Stimulated activated CD8-positive, alpha-beta memory T cell treated with anti-CD3 and anti-CD28 coated beads, Interleukin-7, amount 100 ng/mL, for 24 hours (primary cell): ENCODE results near the gene CSAD.
"Not testable (repeated sequence)": the region's sequence is repeated elsewhere in the genome, so short reads cannot be mapped to it uniquely, and the experiment has no call there.

Experiments used
- DNase-seq: peaks from one replicate; pipeline ENCODE4 v3.0.0-alpha.2; 2020; ENCODE audit warnings: low read depth

The CSAD gene

DNA sequence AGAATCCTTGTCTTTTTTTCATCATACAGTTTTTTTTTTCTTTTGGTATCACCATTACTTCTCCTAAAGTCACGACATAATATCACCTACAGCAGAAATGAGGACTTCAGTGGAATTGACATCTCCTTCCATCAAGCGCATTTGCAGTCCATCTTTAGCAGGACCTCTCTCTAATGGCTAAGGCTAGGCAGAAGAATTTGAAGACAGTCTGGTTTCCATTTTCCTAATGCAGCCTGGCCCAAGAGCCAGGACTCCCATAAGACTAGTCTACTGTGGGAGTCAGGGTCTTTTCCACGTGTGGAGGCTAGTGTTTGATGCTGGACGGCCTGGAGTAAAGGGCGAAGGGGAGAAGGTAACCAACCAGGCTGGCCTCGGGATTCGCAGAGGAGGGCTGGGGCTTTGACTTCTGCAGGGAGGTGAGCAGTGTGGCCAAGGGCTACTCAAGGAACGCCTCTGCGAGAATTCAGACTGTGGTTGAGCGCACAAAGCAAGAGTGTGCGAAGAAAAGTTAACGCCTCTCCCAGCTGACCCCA is 972 bp downstream of the CSAD start:
- no peak for DNase-seq

DNA sequence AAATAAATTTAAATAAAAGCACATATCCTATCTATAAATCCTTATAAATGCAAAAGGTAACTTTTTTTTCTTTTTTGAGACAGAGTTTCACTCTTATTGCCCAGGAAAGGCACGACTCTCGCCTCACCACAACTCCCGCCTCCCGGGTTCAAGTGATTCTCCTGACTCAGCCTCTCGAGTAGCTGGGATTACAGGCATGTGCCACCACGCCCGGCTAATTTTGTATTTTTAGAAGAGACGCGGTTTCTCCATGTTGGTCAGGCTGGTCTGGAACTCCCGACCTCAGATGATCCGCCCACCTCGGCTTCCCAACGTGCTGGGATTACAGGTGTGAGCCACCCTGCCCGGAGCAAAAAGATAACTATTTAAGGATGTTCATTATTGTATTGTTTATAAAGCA is 1.9 kb downstream of the CSAD start:
- DNase-seq, result not testable (repeated sequence)

DNA sequence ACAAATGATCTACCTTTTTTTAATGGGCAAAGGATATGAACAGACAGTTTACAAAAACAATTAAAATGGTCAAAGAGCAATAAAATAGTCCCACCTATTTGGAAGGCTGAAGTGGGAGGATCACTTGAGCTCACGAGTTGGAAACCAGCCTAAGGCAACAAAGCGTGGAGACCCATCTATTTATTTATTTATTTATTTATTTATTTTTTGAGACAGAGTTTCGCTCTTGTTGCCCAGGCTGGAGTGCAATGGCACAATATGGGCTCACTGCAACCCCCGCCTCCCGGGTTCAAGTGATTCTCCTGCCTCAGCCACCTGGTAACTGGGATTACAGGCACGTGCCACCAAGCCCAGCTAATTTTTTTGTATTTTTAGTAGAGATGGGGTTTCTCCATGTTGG is 3.3 kb downstream of the CSAD start:
- not testable (repeated sequence) for DNase-seq

DNA sequence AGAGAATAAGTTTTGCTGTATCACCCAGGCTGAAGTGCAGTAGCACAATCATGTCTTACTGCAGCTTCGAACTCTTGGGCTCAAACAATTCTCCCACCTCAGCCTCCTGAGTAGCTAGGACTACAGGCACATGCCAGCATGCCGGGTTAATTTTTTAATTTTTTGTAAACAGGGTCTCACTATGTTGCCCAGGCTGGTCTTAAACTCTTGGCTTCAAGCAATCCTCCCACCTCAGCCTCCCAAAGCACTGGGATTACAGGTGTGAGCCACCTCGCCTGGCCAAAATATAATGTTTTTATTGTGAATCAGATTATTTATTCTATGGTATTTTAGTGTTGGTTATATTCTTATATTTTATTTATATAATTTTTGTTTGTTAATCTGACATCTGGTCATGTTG is 4.0 kb downstream of the CSAD start:
- no peak for DNase-seq

DNA sequence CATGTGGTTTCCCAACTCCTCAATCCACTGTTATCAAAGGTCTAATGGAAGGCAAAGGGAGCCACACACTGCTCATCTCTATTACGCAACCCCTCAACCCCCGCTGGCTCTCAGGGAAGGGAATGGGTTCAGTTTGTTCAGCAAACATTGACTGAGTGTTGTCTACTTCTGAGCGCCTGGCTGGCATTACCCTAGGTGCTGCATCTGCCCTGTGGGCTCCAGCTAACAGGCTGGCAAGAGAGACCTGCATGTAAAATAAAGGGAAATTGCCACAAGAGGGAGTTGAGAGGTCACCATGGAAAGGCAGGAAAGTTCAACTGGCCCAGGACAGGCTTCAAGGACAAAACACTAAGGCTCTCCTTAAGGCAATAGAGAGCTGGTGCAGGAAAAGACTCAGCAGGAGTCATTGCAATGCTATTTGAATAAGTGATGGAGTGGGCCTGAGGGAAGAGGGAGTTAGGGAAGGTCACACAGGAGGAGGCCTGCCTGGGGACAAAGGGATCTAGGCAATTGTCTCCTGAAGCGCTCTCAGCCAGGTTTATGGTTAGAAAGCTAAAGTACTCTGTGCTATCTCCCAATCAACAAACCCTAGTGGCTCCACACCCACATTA is 5.7 kb downstream of the CSAD start:
- no peak for DNase-seq

DNA sequence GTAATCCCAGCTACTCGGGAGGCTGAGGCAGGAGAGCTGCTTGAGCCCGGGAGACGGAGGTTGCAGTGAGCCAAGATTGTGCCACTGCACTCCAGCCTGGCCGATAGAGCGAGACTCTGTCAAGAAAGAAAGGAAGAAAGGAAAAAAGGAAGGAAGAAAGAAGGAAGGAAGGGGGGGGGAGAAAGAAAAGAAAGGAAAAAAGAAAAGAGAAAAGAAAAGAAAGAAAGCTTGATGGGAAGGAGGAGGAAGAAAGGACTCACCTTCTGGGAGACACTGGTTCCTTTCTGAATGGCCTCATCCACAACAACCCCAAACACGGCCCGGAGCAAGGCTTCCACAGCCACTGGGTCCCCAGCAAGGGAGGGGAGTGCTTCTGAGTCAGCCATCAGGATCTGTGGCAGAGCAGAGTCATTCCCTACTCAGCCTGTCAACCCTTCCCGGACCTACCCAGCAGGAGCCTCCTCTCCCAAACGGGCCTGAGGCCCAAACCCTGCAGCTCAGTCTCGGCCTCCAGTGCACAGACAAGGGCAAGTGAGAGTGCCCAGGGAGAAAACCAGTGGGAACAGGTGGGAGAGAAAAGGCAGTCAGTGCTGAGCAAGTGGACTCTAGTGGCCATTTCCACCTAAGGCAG is 7.5 kb downstream of the CSAD start:
- DNase-seq, result no peak

DNA sequence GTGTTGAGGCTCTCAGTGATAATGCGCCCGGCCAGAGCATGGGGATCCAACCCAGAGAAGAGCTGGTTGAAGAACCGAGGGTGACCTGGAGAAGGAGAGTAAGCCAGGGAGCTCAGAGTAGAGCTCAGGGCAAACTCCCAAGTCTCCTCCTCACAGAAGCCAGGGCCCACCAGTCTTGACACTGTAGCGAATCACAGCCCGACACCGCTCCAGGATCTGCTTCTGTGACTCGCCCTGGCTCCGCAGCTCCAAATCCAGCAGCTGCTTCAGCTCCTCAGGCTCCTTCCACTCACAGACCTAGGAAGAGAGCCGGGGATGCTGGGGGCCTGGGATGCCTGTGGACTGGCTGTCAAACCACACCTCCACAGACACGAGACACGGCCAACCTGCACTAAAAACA is 8.4 kb downstream of the CSAD start:
- DNase-seq, result no peak

DNA sequence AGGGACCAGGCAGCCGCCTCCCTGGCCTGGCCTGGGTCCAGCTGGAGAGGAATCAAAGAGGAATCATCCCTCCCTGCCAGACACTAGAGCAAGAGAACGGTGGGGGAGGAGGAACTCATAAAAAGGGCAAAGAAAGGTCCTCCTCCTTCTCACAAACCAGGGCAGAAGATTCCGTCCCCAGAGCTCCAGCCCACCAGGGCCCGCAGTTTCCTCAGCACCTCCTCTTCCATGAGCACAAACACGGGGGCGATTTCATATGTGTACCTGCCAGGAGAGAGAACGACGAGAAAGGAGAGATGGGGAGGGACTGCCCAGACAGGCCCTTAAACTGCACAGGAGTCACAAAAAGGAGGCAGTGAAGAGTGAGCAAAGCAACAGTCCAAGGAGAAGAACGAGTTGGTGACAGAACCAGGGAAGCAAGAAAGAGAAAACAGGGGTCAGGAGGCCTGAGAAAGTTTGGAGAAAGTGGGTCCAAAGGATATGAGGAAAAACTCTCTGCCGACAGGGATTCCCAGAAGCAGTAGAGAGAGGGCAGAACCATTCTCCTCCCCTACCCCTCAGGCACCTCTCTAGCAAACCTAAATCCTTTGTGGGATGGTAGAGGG is 8.9 kb downstream of the CSAD start:
- DNase-seq, result no peak

DNA sequence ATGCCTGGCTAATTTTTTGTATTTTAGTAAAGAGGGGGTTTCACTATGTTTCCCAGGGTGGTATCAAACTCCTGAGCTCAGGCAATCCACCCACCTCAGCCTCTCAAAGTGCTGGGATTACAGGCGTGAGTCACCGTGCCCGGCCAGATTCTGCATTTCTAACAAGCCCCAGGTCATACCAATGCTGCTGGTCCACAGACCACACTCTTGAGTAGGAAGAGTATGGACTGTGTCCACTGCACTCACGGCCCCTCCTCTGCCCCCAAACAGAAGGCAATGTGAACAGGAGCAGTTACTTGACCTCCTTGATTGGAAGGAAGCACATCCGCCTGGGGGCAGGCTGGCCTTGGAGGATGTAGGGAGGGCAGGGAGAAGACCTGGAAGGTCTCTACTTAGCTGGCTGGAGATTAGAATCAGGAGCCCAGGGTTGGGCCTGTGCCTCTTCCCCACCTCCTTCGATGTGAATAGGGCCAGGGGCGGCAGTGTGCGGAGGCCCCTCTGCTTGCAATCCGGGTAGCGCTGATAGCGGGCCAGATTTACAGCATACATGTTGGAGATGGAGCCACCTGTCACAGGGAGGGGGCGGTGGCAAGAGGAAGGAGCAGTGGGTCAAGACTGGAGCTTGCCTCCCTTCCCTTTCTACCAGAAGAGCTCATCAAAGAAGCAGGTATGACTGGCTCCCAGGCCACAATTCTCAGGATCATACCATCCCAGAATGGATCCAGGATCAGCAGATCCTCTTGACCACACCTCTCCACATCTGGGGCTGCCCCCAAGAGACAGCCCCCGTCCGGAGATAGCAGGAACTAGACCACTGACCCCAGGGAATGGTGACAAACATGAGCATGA is 9.6 kb downstream of the CSAD start:
- DNase-seq, result no peak

DNA sequence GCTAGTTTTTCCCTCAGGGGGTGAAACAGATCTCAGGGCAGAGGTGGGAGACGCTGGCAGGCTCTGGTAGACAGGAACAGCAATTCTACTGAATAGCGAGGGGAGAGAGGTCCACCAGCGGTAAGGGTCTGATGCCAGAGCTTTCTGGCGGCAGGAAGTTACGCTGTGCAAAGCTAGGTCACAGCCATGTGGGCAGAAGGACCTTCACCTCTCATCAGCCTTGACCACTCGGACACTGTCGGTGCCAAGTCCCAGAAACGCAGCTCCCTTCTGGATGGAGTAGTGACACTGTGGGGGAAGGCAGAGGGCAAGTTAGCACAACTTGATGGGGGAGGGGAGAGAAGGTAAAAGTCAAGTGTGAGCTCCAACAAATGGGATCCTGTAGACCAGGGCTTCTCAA is 10.5 kb downstream of the CSAD start:
- DNase-seq, result no peak

DNA sequence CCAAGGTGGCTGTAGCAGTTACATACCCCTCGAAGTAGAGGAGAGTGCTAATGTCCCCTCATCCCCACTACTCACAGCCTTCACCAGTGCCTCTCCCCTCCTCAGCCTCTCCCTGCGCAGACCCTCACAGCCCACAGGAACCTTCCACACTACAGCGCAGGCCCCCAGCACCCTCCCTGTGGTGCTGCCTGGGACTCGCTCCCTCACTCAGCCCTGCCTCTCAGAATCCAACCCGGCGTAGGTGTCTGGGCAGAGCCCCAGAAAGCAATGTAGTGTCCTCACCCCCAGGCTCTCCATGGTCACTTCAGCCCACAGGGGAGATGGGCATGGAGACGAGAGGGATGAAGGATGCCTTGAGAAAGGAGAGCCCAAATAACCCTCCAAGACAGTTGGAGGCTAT is 11.1 kb downstream of the CSAD start:
- DNase-seq, result no peak

DNA sequence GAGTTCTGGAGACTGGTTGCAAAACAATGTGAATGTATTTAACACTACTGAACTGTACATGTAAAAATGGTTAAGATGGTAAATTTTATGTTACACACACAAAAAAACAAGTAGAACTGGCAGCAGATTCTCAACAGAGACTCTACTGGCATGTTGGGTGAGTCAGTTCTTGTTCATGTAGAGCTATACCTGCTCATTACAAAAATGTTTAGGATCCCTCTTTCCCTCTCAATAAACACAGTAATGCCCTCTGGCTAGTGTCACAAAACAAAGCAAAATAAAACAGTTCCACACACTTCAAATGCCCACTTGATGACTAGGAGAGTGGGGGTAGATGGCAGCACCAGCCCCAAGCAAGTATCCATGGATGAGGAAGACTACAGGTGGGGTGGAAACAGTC is 13.9 kb downstream of the CSAD start:
- no peak for DNase-seq

DNA sequence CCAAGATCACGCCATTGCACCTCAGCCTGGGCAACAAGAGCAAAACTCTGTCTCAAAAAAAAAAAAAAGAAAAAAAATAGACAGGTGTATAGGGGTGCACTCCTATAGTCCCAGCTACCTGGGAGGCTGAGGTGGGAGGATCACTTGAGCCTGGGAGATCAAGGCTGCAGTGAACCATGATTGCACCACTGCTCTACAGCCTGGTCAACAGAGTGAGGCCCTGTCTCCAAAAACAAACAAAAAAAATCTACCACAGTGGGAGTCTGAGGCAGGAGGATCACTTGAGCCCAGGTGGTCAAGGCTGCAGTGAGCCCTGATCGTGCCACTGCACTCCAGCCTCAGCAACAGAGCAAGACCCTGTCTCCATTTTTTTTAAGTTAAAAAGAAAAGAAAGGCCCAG is 17.7 kb downstream of the CSAD start:
- DNase-seq, result not testable (repeated sequence)

DNA sequence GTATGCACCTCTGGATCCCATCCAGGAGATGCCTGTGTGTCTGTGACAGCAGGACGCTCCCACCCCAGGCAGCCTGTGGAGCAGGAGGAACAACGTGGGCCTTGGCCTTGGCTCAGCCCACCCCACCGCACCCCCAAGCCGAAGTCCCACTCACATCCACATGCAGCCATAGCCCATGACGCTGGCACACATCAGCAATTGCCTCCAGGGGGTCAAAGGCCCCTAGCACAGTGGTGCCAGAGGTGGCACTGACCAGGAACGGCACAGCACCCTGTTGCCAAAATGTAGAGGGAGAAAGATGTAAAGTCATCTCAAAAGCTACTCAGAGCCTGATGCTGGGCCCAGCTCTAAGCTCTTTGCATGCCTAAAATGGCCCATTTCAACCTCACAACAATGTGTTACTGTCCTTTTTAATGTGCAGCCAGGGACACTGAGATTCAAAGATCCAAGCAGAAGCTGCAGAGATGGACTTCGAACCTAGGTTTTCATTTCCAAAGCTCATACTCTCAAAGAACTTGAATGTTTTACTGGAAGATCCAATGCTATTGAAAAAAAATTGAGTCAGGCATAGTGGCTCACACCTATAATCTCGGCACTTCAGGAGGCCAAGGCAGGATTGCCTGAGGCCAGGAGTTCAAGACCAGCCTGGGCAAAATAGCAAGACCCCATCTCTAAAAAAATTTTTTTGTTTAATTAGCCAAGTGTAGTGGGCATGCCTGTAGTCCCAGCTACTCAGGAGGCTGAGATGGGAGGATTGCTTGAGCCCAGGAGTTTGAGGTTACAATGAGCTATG is 19.4 kb downstream of the CSAD start:
- DNase-seq, result no peak

DNA sequence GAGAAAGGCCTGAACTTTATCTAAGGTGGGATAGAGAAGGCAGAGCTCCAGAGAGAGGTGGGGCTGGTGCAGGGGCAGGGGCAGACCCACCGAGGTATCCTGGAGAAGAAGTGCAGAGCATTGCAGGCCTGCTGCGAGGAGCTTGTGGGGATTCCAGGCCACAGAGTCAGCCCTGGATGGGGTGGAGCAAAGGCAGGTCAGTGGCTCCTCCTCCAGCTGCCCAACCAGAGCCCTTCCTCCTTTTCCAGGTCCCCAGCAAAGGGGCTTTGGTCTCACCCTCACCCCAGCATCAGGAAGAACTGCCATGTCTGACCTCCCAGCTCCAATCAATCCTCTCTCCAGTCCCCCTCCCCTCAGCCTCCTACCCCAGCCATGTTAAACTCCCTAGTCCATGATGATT is 20.1 kb downstream of the CSAD start:
- no peak for DNase-seq

DNA sequence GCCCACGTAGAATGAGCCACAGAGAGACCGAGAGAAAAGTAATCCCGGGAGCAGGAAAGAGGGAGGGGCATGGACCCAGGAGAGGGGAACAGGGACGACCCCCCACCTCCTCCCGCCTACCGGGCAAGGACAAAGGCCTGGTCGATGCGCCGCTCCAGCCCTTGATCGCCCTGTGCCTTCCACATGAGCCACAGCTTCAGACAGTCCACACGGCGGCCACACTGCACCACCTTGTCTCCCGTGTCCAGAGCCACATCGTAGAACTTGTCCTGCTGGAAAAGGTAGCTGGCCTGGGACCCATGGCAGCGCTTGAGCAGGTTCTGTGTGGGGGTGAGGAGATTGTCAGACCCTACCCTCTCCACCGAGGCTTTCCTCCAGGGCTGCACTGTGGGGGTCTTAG is 20.7 kb downstream of the CSAD start:
- no peak for DNase-seq

DNA sequence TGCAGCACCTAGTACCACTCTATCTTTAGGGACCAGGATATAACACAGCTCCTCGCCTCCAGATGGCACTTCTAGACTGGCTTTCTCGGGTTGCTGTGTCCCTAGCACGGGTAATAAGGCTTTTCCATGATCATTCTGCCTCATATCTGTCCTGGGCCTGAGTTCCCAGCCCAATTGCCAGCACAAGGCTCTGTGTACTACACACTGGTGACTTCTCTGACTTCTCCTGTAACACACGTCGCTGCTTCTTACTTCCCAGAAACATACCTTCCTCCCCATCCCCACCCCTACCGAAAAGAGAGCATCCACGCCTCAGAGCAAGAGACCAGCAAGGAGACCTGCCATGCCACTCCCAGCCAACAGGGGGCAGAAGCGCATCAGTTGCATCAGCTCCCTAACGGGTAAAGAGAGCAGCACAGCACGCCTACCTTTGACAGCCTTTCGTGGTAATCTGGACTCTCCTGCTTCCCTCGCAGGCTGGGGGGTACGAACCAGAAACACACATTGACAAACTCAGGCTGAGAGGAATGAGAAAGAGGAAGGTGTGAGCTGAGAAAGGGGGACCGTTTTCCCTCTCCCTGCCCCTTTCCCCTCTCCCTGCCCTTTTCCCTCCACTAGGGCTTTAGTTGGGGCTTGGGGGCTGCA is 21.4 kb downstream of the CSAD start:
- peak; percentile 87 for DNase-seq

DNA sequence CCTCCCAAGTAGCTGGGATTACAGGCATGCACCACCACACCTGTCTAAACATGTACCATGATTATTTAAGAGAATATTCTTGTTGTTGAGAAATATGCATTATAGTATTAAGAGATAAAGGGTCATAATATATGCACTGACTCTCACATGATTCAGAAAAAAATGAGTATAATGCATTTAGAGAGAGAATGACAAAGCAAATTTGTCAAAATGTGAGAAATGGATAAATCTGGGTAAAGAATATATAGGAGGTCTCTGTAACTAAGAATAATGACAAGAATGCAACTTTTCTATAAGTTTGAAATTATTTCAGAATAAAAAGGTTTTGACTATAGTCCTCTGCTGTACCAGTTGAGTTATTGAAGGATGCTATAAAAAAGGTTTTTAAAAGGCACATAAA is 28.3 kb downstream of the CSAD start:
- DNase-seq, result no peak

DNA sequence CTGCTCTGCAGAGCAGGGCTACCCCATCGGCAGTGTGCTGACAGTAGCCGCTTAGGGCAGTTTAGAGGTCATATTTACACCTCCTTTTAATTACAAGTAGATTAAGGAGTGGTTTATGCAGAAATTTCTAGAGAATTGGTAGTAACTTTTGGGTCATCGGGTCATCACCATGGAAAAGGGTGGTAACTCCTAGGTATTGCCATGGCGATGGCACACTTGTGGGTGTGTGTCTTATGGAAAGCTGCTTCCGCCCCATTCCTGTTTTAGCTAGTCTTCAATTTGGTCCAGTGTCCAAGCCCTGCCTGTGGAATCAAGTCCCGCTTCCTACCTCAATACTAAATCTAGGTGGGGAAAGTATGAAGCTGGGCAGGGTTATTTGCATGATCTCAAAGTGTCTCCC is 29.7 kb downstream of the CSAD start:
- DNase-seq, result no peak

DNA sequence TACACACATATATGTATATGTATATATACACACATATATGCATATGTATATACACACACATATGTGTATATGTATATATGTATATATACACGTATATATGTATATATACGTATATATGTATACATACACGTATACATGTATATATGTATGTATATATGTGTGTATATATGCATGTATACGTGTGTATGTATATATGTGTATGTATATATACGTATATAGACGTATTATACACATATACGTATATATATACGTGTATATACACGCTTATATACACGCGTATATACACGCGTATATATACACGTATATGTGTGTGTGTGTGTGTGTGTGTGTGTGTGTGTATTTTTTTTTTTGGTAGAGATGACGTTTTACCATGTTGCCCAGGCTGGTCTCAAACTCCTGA is 33.1 kb downstream of the CSAD start:
- DNase-seq, result no peak

DNA sequence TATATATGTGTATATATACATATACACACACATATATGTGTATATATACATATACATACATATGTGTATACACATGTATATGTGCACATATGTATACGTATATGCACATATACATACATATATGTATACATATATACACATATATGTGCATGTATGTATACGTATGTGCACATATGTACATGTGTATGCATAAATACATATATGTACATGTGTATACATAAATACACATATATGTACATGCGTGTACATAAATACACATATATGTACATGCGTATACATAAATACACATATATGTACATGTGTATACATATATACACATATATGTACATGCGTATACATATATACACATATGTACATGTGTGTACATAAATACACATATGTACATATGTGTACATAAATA is 33.5 kb downstream of the CSAD start:
- DNase-seq, result no peak
